ENCODE data around the gene EIF4E. TPM values are rescaled to one million over a fixed set of nuclear protein-coding genes. Genes with fewer than 3 reads are reported as not detected.
"Not testable (repeated sequence)": the region's sequence is repeated elsewhere in the genome, so short reads cannot be mapped to it uniquely, and the experiment has no call there.

EIF4E gene
- total and polyA plus RNA-seq, 7 donors, result 37.1 to 94.7 (median 62.5) TPM

GRCh38 chr4:98833384-98833783 is 95.5 kb downstream of the EIF4E start:
- intact Hi-C loops (cut with DNase I), result no loop called here
- no peak for ATAC-seq
- WGBS, 3 donors, result 39 to 70% (median 44%) methylated on average over 1 of the region's 1 CpG
- Histone ChIP-seq H3K36me3 (ENCODE audit: insufficient read depth in 1 of 2, low read depth in 1 of 2) (no peaks in the 10 kb centered on the region), H3K27ac (no peak overlapping the region), H3K9me3 (no peaks in the 10 kb centered on the region), H3K27me3 (ENCODE audit: insufficient read depth in 3 of 3, low read length in 2 of 3) (no peaks in the 10 kb centered on the region), H3K4me3 (no peak overlapping the region), H3K4me1 (no peaks in the 10 kb centered on the region)
- TF ChIP-seq, protein P1, sequence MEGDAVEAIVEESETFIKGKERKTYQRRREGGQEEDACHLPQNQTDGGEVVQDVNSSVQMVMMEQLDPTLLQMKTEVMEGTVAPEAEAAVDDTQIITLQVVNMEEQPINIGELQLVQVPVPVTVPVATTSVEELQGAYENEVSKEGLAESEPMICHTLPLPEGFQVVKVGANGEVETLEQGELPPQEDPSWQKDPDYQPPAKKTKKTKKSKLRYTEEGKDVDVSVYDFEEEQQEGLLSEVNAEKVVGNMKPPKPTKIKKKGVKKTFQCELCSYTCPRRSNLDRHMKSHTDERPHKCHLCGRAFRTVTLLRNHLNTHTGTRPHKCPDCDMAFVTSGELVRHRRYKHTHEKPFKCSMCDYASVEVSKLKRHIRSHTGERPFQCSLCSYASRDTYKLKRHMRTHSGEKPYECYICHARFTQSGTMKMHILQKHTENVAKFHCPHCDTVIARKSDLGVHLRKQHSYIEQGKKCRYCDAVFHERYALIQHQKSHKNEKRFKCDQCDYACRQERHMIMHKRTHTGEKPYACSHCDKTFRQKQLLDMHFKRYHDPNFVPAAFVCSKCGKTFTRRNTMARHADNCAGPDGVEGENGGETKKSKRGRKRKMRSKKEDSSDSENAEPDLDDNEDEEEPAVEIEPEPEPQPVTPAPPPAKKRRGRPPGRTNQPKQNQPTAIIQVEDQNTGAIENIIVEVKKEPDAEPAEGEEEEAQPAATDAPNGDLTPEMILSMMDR (IDR thresholded peaks at IDR 0.05), result no peak
- no peak for DNase-seq

DNA sequence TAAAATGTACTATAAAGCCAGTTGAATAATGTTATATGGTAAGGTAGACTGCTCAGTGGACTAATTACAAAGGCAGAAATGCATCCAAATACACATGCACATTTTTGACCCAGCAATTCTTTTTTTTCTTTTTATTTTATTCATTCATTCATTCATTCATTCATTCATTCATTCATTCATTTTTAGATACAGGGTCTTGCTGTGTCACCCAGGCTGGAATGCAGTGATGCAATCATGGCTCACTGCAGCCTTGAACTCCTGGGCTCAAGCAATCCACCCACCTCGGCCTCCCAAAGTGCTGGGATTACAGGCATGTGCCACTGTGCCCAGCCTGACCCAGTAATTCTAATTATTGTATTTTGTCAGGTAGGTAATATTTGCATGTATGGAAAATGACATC is 97.9 kb downstream of the EIF4E start:
- intact Hi-C loops (cut with DNase I); H3K4me1 ChIP-seq; H3K4me3 ChIP-seq; H3K9me3 ChIP-seq; DNase-seq; H3K27me3 ChIP-seq (ENCODE audit: insufficient read depth in 3 of 3, low read length in 2 of 3); H3K27ac ChIP-seq; ATAC-seq; H3K36me3 ChIP-seq (ENCODE audit: insufficient read depth in 1 of 2, low read depth in 1 of 2): not testable (repeated sequence)
- WGBS, 3 donors, result 82 to 97% (median 87%) methylated on average over 1 of the region's 1 CpG

Other genes with a start within 250 kb of the EIF4E start
- 10 to 100 TPM; 18.2 to 36.9 (median 30.0) TPM for gene METAP1, start 66.6 kb upstream of the EIF4E start, total RNA-seq
- gene METAP1, start 66.6 kb upstream of the EIF4E start, polyA plus RNA-seq, result 10 to 100 TPM; 17.1 to 26.4 (median 23.4) TPM
- gene ADH5, start 159.7 kb upstream of the EIF4E start, total RNA-seq, result 10 to 100 TPM; 59.8 to 96.3 (median 70.6) TPM
- 100 to 1,000 TPM in 1 of 3 donors, 10 to 100 TPM in 2; 64.1 to 108 (median 87.0) TPM for gene ADH5, start 159.7 kb upstream of the EIF4E start, polyA plus RNA-seq
- under 1 TPM in 2 of 4 donors, not detected in 2; 0.28 to 0.46 TPM for gene ADH4, start 215.2 kb upstream of the EIF4E start, total RNA-seq
- gene ADH4, start 215.2 kb upstream of the EIF4E start, polyA plus RNA-seq, result under 1 TPM; 0.04 to 0.16 (median 0.10) TPM

All from psoas muscle (tissue), 8 donors.